ENCODE measurements around the gene DENND1A.

DENND1A gene

GRCh38 chr9:123604861-123605260 lies 325.1 kb downstream of the DENND1A start:
- DNase-seq, result no peak

- DNase-seq, result no peak
These were observed 328.1 kb downstream of the DENND1A start for GRCh38 chr9:123601828-123602227.

GRCh38 chr9:123599781-123600180 lies 330.1 kb downstream of the DENND1A start:
- DNase-seq, result no peak

DNA sequence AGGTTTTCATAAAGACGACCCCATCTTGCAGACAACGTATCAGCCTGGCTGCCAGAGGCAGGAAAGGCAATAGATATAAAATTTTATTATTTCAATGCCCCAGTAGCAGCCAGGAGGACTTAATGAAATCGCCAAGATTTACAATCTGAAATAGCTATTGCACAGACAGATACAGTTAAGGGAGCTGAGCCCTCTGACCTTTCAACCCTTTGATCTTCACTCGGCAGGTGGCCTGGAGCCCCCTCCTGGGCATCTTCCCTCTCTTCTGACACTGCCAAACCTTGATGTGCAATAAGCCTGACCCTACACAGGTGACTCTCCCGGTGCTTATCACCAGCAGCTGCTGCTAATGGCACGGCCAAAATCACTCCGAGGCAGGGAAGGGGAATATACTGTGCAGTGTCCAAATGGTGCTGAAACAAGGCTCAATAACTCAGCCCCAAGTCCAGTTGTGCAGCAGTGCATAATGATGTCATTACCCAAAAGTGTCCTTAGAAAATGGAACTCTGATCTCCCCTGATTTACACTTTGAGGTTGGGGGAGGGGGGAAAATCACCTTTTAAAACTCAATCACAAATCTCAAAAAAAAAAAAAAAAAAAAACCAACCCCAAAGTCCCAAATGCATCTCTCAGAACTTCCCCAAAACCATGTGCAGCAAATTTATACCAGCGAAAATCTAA lies 331.9 kb downstream of the DENND1A start:
- no peak for DNase-seq

DNA sequence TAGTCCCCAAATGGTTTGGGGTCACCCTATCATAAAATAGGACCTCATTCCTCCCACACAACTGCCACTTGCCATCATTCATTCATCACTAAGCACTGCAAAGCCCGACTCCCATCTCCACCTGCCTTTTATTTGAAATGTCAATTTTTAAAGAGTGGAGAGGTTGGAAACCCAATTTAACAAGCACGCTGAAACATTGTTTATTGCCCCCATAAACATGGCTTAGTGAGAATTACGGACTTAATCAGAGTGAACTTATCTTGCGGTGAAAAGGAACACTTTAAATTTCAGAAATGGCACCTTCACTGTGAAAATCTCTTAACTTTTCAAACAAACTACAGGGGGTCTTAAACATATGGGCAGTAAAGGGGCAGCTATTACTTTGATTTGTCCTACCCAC lies 332.9 kb downstream of the DENND1A start:
- DNase-seq, result no peak

- DNase-seq, result no peak
These were observed 338.6 kb downstream of the DENND1A start for GRCh38 chr9:123591283-123591682.

DNA sequence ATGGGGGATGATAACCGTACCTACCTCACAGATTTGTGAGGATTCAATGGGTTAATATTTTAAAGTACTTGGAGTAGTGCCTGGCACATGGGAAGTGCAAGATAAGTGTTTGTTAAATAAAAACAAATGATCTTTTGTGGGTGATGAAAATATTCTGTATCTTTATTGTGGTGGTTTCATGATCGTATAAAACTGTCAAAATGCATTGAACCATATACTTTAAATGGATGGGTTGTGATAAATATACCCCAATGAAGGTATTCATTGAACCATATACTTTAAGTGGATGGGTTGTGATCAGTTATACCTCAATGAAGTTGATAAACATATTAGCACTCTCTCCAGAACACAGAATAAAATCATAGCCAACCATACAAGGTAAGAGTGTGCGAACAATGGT lies 339.4 kb downstream of the DENND1A start:
- DNase-seq, result no peak

DNA sequence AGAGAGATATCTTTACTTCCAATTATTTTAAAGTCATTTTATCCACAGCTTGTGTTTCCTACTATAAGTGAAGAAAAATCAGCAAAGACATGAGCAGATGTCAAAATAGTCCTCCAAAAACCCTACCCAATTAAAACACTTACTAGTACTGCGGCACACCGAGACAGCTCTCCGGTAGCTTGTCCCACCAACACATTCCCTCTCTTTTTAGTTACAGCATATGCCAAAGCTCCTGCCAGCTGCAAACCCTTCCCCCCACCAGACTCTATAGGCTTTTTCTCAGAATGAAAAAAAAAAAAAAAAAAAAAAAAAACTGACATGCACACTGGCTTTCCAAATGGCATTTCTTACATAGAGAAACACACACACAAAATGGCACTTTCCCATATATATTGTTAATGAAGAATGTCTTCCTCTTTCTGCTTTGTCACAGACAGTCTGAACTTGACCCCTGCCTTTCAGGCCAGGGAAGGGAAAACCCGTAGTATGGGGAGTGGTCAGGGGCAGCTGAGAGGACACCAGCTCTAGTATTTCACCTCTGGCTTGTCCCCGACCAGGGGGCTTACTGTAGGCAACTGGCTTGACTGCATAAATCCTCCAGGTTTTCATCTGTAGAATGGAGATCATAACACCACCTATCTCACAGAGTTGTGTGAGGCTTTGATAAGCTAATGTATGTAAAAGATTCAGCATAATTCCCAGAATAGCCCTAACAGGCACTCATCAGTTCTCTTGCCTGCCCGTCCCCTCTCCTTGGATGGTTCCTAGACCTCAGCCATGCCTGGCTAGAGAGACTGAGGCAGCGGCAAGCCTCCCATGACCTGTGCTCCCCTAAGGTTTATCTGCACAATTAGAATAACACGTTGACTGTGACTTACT lies 340.3 kb downstream of the DENND1A start:
- DNase-seq, result no peak

- no peak for DNase-seq
These were observed 343.7 kb downstream of the DENND1A start for GRCh38 chr9:123586275-123586674.

DNA sequence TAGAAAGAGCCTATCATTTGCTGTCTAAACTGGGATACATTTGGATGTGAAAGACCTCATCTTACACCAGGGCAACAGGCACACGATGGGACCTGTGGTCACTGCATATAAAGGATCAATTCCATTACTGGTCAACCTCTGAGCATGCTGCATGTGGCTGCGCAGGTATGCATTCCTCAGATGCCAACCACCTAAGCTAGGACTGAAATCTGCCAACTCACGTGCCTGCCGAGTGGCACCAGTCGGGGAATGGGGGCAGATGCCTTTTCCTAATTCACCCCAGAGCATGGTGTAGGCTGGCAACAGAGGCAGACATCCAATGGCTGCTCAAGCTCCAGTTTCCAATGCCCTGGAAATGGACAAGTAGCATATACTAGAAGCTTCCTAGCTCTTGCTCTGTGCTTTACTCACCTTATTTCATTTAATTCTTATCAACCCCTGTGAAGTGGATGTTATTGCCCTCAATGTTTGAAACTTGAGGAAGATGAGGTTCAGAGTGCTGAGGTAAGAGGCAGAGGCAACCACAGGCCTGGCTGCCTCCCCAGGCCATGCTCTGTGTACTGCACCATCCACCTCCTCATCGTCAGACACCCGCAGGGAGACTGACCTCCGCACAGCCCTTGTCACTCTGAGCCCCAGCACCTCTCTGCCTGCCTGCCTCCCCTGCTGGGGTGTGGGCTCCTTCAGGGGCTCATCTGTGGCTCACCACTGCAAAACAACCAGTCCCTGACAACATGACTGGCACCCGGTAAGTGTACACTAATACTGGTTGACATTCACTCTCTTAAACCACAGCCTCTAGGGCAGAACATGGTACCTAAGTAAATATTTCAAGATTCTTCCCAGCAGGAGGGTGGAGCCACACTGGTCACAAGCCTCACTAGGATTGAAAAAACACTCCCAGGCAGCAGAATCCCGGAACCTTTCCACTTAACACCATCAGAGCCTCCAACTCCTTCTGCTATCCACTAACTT lies 345.4 kb downstream of the DENND1A start:
- DNase-seq, result no peak

- no peak for DNase-seq
These were observed 346.3 kb downstream of the DENND1A start for GRCh38 chr9:123583646-123584045.

- no peak for DNase-seq
These were observed 358.7 kb downstream of the DENND1A start for GRCh38 chr9:123571240-123571639.

GRCh38 chr9:123568691-123569688 lies 360.9 kb downstream of the DENND1A start:
- no peak for DNase-seq

DNA sequence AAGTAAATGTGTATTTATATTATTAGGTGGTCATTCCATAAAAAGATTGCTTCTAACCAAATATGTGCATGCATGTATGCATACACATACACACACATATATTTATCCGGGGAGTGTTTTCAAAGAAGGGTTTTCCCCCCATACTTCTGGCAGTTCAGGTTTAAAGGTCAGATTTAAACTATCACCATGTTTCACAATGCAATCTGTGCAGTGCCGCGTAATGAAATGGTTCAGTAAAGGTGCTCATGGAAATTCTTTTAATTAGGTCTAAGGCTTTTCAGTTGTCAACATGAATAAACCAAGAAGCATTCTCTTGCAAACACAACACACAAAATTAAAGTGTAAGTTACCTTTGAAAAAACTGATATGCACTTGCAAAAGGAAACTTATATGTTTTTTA lies 362.9 kb downstream of the DENND1A start:
- no peak for DNase-seq

- no peak for DNase-seq
These were observed 365.3 kb downstream of the DENND1A start for GRCh38 chr9:123564652-123565051.

GRCh38 chr9:123562844-123563346 lies 367.0 kb downstream of the DENND1A start:
- no peak for DNase-seq

DNA sequence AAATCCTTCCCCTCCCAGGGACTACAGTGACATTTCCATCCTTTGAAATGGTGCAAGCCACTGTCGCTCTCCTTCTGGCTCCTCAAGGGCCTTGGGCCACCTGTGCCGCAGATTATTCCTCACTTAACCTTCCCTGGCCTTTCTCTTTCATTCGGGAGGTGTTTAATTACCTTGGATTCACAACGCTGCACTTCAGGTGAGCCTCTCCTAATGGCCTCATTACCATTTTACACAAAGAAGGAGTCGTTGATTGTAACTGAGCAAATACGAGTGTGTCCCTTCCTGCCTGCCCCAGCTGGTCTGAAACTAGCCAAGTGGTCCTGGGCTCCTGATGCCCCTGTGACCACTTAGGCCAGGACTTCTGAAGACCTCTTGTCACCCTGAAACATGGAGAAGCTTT lies 368.9 kb downstream of the DENND1A start:
- DNase-seq, result peak; percentile 86

DNA sequence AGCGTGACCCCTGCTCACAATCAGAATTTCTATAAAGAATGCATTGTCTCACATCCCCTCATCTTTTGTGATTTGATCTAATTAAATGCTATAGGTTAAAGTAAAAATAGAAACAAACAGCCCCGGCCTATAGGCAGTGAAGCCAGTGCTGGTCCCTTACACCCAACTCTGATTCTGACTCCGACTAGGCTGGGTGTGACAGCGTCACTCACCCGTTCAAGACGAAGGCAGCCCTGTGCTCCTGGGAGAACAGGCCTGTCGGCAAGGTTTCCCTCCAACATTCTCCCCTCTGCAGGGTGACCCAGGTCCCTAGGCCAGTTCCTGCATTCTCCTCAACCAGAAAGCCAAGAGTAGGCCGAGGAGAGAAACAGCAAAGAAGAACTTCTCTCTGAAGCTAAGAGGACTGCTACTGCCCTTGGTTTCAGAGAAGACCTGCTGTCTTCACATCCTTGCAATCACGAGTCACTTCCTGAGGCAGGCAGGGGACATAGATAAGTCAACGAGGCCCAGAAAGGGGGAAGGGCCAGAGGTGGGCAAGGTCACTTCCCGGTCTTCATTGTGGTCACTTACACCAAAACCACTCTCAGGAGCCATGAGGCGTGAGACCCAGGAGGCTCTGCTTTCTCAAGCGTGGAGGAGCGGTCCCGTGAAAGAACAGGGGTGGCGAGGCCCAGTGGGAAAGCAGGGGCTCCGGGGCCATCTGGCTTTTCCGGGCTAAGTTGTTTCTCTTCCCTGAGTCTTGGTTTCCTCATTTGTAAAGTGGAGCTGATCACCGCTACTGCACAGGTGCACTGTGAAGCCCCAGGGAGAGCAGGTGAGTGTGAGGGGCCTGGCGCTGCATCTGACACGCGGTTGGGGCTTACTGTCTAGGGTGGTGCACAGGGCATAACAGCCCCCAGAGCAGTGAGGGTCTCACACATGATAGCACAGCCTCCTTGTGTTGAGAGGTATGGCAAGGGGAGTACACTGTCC lies 373.2 kb downstream of the DENND1A start:
- no peak for DNase-seq

- DNase-seq, result no peak
These were observed 374.3 kb downstream of the DENND1A start for GRCh38 chr9:123555646-123556045.

- DNase-seq, result no peak
These were observed 377.4 kb downstream of the DENND1A start for GRCh38 chr9:123552530-123552929.

All from NCI-H1105 (cell line).